ENCODE data around the gene DMBT1.

The DMBT1 gene

GRCh38 chr10:122544493-122544892, 16.1 kb upstream of the DMBT1 start:
- Histone ChIP-seq H2AFZ (ENCODE audit: low read depth, low read length) (no peak overlapping the region), H3K4me1 (ENCODE audit: insufficient read depth, low read length) (peaks cover 29% of the 10 kb centered on the region), H3K79me2 (ENCODE audit: insufficient read depth, low read length) (no peaks in the 10 kb centered on the region), H3K9ac (ENCODE audit: low read depth, low read length) (no peak overlapping the region), H3K27me3 (ENCODE audit: insufficient read depth, low read length, poor library complexity) (no peaks in the 10 kb centered on the region), H4K20me1 (ENCODE audit: insufficient read depth, low read length) (no peaks in the 10 kb centered on the region), H3K4me3 (ENCODE audit: low read depth in 1 of 2, low read length in 2 of 2) (no peak overlapping the region), H3K36me3 (ENCODE audit: insufficient read depth, low read length) (no peaks in the 10 kb centered on the region), H3K4me2 (ENCODE audit: insufficient read depth, low read length) (no peak overlapping the region), H3K9me3 (ENCODE audit: insufficient read depth, low read length, severe bottlenecking) (no peaks in the 10 kb centered on the region), H3K27ac (ENCODE audit: low read length) (no peak overlapping the region)
- no peak for TF ChIP-seq EZH2 (IDR thresholded peaks at IDR 0.05; ENCODE audit: borderline replicate concordance, low read depth, low read length, severe bottlenecking)
- TF ChIP-seq CTCF (IDR thresholded peaks at IDR 0.05; ENCODE audit: borderline replicate concordance, extremely low read depth, low read length, poor library complexity, severe bottlenecking), result no peak
- ATAC-seq (ENCODE audit: insufficient read depth, low read depth), result 0 out of 3 replicates have a peak, but pooled peaks have one; percentile 39
- peak; percentile 9 for DNase-seq

- Histone ChIP-seq H3K9ac (ENCODE audit: low read depth, low read length) (no peak overlapping the region), H3K4me2 (ENCODE audit: insufficient read depth, low read length) (no peak overlapping the region), H3K4me3 (ENCODE audit: low read depth in 1 of 2, low read length in 2 of 2) (no peak overlapping the region), H3K27me3 (ENCODE audit: insufficient read depth, low read length, poor library complexity) (no peaks in the 10 kb centered on the region), H4K20me1 (ENCODE audit: insufficient read depth, low read length) (no peaks in the 10 kb centered on the region), H2AFZ (ENCODE audit: low read depth, low read length) (no peak overlapping the region), H3K79me2 (ENCODE audit: insufficient read depth, low read length) (no peaks in the 10 kb centered on the region), H3K27ac (ENCODE audit: low read length) (no peak overlapping the region), H3K9me3 (ENCODE audit: insufficient read depth, low read length, severe bottlenecking) (no peaks in the 10 kb centered on the region), H3K36me3 (ENCODE audit: insufficient read depth, low read length) (no peaks in the 10 kb centered on the region), H3K4me1 (ENCODE audit: insufficient read depth, low read length) (peaks cover 17% of the 10 kb centered on the region)
- ATAC-seq (ENCODE audit: insufficient read depth, low read depth) (no peak), DNase-seq (no peak)
- TF ChIP-seq EZH2 (IDR thresholded peaks at IDR 0.05; ENCODE audit: borderline replicate concordance, low read depth, low read length, severe bottlenecking) (no peak), CTCF (IDR thresholded peaks at IDR 0.05; ENCODE audit: borderline replicate concordance, extremely low read depth, low read length, poor library complexity, severe bottlenecking) (no peak)
Observed at GRCh38 chr10:122546242-122546641, 14.3 kb upstream of the DMBT1 start.

- Histone ChIP-seq H2AFZ (ENCODE audit: low read depth, low read length) (no peak overlapping the region), H4K20me1 (ENCODE audit: insufficient read depth, low read length) (no peaks in the 10 kb centered on the region), H3K4me1 (ENCODE audit: insufficient read depth, low read length) (peaks cover 4% of the 10 kb centered on the region; the same call in 1 of the 2 replicates), H3K27me3 (ENCODE audit: insufficient read depth, low read length, poor library complexity) (no peaks in the 10 kb centered on the region), H3K4me2 (ENCODE audit: insufficient read depth, low read length) (no peak overlapping the region), H3K9ac (ENCODE audit: low read depth, low read length) (no peak overlapping the region), H3K36me3 (ENCODE audit: insufficient read depth, low read length) (no peaks in the 10 kb centered on the region), H3K79me2 (ENCODE audit: insufficient read depth, low read length) (no peaks in the 10 kb centered on the region), H3K9me3 (ENCODE audit: insufficient read depth, low read length, severe bottlenecking) (no peaks in the 10 kb centered on the region), H3K4me3 (ENCODE audit: low read depth in 1 of 2, low read length in 2 of 2) (no peak overlapping the region), H3K27ac (ENCODE audit: low read length) (no peak overlapping the region)
- DNase-seq, result no peak
- ATAC-seq (ENCODE audit: insufficient read depth, low read depth), result no peak
- TF ChIP-seq CTCF (IDR thresholded peaks at IDR 0.05; ENCODE audit: borderline replicate concordance, extremely low read depth, low read length, poor library complexity, severe bottlenecking) (no peak), EZH2 (IDR thresholded peaks at IDR 0.05; ENCODE audit: borderline replicate concordance, low read depth, low read length, severe bottlenecking) (no peak)
Observed at GRCh38 chr10:122548407-122549085, 12.0 kb upstream of the DMBT1 start.

Data from DND-41 (cell line).